ENCODE results near the gene MCM10.

DNA sequence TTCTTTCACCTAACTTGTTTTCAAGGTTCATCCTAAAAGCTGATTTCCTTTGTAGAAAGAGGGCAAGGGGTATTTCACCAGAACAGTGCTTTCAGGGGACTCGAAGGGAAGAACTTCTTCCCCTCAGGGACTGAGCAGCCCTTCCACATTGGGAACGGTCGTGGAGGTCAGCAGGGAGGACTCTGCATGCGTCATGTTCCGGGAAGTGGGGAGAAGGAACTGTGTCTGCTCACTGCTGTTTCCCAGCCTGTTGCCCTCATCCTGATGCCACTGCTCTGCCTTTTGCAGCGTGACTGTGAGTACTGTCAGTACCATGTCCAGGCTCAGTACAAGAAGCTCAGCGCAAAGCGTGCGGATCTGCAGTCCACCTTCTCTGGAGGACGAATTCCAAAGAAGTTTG lies 27.2 kb downstream of the MCM10 start:
- TF ChIP-seq, protein P1, sequence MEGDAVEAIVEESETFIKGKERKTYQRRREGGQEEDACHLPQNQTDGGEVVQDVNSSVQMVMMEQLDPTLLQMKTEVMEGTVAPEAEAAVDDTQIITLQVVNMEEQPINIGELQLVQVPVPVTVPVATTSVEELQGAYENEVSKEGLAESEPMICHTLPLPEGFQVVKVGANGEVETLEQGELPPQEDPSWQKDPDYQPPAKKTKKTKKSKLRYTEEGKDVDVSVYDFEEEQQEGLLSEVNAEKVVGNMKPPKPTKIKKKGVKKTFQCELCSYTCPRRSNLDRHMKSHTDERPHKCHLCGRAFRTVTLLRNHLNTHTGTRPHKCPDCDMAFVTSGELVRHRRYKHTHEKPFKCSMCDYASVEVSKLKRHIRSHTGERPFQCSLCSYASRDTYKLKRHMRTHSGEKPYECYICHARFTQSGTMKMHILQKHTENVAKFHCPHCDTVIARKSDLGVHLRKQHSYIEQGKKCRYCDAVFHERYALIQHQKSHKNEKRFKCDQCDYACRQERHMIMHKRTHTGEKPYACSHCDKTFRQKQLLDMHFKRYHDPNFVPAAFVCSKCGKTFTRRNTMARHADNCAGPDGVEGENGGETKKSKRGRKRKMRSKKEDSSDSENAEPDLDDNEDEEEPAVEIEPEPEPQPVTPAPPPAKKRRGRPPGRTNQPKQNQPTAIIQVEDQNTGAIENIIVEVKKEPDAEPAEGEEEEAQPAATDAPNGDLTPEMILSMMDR (IDR thresholded peaks at IDR 0.05), result no peak
- no peak for TF ChIP-seq EP300 (IDR thresholded peaks at IDR 0.05)
- TF ChIP-seq POLR2AphosphoS5 (IDR thresholded peaks at IDR 0.05), result no peak
